K562 (cell line): ENCODE results near the gene TMEM184B. TPM values are rescaled to one million over a fixed set of nuclear protein-coding genes. Genes with fewer than 3 reads are reported as not detected.

Experiments
- CUX1 ChIP-seq: fragments of 200-800 bp; sonication (Bioruptor generic); IDR thresholded peaks from 2 replicates; pipeline ENCODE4 v1.6.1; 2016; ENCODE audit warnings: missing genetic modification characterization, missing compliant biosample characterization
- HEY1 ChIP-seq: fragments of 250-450 bp; sonication (Bioruptor Pico); IDR thresholded peaks from 2 replicates; pipeline ENCODE4 v1.5.0; 2020; ENCODE audit warnings: mild to moderate bottlenecking, moderate library complexity, borderline replicate concordance
- HINFP ChIP-seq: fragments of 450-650 bp; conservative IDR thresholded peaks from 2 replicates; pipeline ENCODE4 v1.6.1; 2016; ENCODE audit warnings: missing genetic modification characterization, low read depth, mild to moderate bottlenecking, control low read depth, missing compliant biosample characterization
- ILF3 ChIP-seq: fragments of 450-650 bp; IDR thresholded peaks from 2 replicates; pipeline ENCODE4 v1.6.1; 2018; ENCODE audit warnings: antibody characterized with exemption, mild to moderate bottlenecking, moderate library complexity, borderline replicate concordance
- NFE2 ChIP-seq: IDR thresholded peaks from 2 replicates; pipeline ENCODE4 v1.6.1; 2014; ENCODE audit warnings: antibody characterized with exemption, low read depth
- UBTF ChIP-seq, 2 experiments: IDR thresholded peaks; 2 replicates each; pipeline ENCODE4 v1.6.1; 2012; ENCODE audit warnings: improper control_type of control experiment in 2 of 2, low read depth in 2 of 2, low read length in 2 of 2, borderline replicate concordance in 1 of 2
- ZNF274 ChIP-seq: IDR thresholded peaks from 2 replicates; pipeline ENCODE4 v1.6.1; 2011; ENCODE audit warnings: low read depth, mild to moderate bottlenecking, low read length, moderate library complexity, borderline replicate concordance
- polyA plus RNA-seq, 8 experiments: library from polyadenylated mRNA; depleted of rRNA in 4 of 8; stranded (reverse) in 5 of 8; unstranded in 3 of 8; fragments of >200 nt; fragmentation: Nextera tagmentation in 2 of 8; fragmentation: Illumina TruSeq in 1 of 8; extraction: Ambion mirVana in 2 of 8; extraction: Trizol in 1 of 8; gene quantifications; 2 replicates each; pipeline versions ENCODE4 v1.2.1 to v1.2.3, GENCODE V29; 2011 to 2014; ENCODE audit warnings: inconsistent platforms in 1 of 8, missing spikeins in 1 of 8
- total RNA-seq, 7 experiments: library from RNA; depleted of rRNA in 6 of 7; stranded (reverse); fragments of >200 nt in 6 of 7; fragmentation: Illumina TruSeq in 2 of 7; extraction: Trizol in 2 of 7; gene quantifications; 2 replicates each; pipeline versions ENCODE4 v1.2.1 to v1.2.3, GENCODE V29; 2011 to 2021; ENCODE audit warnings: low replicate concordance in 1 of 7

TMEM184B gene
- total and polyA plus RNA-seq, 9 of the 15 experiments (the other 6 are each of a cell fraction or from before 2014, with no cell fraction given), result 0.31 to 25.1 (median 6.2) TPM

GRCh38 chr22:38240734-38241252 lies 32.0 kb downstream of the TMEM184B start (continued):
- TF ChIP-seq UBTF (IDR thresholded peaks at IDR 0.05; ENCODE audit: borderline replicate concordance in 1 of 2, low read depth in 2 of 2, low read length in 2 of 2) (no peak), HINFP (tag) (no peak), HEY1 (CRISPR knock-in tag) (no peak), CUX1 (no peak), NFE2 (peak; percentile 83), ILF3 (no peak), ZNF274 (no peak)
